ENCODE data around the gene ADRA2C.
"Not testable (repeated sequence)": the region's sequence is repeated elsewhere in the genome, so short reads cannot be mapped to it uniquely, and the experiment has no call there.

The ADRA2C gene

DNA sequence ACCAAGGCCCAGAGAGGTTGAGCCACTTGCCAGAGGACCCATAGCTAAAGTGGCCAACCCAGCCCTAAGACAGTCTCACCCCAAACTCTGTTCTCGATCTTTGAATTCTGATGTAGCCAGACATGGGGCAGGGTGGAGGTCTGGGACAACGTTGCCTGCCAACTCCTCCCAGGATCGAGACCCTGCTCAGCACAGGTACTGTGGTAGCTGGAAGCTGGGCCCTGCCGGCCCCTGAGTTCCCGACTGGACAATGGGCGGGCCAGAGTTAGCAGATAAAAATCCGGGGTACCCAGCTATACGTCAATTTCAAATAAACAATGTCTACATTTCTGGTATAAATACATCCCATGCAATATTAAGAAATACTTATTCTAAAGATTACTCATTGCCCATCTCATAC is 35.3 kb downstream of the ADRA2C start:
- no peak for DNase-seq

DNA sequence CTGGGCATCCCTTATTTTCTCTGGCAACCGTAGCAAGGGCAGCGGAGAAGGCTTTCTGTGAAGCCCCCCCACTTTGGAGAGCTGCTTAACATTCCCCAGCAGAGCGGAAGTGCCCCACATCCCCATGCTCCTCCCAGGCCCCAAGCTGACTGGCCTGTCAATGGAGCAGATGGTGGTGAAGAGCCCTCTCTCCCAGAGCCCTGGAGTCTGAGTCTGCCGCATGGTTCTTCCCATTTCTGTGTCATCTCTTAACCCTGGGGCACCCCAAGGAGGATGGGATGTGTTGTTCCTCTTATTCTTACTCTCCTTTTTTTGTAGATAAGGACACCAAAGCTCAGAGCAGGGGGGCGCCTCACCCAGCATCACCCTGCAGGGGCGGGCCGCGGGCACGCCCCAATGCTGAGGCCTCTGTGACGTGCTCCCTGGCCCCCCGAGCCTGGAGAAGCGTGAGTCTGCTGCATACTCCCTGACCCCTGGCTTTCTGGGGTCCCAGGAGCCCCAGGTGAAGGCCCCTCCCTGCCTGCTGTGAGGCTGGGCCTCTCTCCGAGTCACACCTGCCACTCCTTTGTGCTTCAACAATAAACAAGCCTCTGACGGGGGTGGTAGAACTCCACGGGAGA is 35.9 kb downstream of the ADRA2C start:
- DNase-seq = no peak

DNA sequence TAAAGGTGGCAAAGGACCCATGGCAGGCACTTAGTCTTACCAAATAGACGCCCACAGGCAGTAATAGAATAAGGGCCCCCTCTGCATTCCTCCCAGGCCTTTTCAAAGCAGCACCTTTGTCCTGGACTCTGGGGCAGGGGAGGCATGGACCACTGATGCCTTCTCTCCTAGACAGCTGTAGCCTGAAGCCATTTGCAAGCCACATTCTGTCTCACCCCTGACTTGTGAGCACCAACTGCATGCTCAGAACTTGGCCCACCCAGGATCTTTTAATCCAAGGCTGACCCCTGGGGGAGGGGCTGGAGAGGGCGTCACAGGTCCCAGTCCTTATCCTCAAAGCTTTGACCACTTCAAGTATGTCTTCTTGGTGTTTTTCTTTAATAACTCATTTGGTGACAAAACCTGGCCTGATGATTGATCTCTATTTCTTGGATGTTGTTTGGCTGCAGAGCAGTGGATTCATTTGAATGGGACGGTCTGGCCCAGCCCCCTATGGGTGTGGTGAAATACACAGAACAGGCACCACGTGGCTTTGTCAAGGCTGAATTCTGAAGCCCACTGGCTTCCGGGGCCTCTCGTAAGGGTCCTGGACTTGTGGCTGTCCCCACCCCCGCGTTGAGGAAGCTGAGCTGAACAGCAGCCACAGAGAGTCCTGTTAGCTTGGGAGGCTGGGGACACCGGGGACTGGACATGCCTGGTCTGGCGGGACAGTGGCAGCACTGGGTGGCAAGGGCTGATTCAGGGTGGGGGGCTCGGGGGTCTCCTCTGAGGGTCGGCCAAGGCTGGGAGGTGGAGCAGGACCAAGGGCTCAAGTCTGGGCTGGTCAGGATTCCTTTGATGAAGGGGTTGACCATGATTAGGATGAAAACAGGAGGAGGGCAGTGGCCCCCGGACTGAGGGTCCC is 36.6 kb downstream of the ADRA2C start:
- DNase-seq = no peak

DNA sequence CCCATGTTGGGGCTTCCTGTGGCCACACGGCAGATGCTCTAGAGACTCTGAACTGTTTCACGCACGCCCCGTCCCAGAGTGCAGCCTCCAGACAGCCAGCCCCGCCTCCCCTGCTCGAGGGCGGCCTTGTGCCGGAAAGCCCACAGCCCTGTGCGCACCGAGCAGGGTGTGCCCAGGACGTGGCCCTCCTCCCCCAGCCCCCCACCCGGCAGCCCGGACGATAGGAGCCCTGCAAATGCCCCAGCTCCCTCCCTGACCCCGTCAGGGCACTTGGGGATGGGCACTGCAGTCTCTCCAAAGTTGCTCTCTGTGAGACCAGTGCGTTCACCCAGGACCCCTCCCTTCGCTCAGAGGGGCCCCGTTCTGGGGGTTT is 37.3 kb downstream of the ADRA2C start:
- no peak for DNase-seq

DNA sequence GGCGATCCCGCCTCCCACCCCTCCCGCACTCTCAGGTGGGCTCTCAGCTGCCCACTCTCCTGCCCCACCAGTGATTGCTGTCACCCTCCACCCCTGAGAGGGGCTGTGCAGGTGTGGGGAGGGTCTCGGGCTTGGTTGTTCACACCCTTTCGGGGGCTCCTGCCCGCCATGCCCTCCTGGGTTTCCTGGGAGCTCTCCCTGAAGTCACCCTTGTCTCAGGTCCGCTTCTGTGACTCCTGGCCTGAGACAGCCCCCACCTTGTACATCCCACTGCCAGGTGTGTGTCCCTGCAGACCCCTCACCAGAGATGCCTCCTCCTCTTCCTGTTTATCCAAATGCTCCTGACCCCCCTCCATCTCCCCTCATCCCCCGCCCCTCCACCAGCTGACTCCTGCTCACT is 37.8 kb downstream of the ADRA2C start:
- DNase-seq = no peak

DNA sequence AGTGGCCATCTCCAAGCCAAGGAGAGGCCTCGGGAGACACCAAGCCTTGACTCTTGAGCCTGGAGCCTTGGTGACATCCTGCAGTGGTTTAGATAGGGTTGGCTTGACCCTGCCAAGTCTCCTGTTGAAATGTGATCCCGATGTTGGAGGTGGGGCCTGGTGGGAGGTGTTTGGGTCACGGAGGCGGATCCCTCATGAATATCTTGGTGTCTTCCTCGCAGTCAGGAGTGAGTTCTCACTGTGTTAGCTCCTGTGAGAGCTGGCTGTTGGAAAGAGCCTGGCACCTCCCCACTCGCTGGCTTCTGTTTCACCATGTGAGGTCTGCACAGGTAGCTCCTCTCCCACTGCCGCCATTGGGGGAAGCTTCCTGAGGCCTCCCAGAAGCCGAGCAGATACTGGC is 38.8 kb downstream of the ADRA2C start:
- no peak for DNase-seq

DNA sequence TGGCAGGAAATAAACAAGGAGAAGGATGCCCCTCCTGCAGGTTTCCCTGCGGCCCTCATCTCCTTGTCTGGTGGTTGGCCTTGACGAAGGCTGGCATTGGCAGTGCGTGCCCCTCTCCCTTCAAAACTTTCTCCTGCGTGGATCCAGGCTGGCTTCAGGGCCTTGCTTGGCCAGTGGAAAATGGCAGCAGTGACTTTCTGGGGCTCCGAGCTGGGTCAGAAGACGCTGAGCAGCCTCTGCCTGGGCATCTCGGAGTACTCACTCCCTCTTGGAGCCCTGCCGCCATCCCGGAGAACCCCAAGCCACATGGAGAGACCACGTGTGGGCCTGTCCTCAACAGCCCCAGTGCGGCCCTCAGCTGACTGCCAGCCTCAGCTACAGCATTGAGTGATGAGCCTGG is 39.5 kb downstream of the ADRA2C start:
- no peak for DNase-seq

DNA sequence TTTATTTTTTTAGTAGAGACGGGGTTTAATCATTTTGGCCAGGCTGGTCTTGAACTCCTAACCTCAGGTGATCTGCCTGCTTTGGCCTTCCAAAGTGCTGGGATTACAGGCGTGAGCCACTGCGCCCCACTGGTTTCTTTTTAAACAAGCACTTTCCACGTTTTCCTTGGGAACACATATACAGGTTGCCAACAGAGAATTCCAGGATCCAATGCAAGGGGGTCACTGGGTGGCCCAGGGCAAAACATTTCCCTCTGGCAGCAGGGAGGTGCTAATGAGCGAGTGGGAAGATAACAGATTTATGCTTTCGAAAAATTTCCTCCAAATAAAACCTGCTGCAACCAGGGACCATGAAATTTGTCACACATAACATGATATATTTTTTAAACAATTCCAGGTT is 41.1 kb downstream of the ADRA2C start:
- no peak for DNase-seq

DNA sequence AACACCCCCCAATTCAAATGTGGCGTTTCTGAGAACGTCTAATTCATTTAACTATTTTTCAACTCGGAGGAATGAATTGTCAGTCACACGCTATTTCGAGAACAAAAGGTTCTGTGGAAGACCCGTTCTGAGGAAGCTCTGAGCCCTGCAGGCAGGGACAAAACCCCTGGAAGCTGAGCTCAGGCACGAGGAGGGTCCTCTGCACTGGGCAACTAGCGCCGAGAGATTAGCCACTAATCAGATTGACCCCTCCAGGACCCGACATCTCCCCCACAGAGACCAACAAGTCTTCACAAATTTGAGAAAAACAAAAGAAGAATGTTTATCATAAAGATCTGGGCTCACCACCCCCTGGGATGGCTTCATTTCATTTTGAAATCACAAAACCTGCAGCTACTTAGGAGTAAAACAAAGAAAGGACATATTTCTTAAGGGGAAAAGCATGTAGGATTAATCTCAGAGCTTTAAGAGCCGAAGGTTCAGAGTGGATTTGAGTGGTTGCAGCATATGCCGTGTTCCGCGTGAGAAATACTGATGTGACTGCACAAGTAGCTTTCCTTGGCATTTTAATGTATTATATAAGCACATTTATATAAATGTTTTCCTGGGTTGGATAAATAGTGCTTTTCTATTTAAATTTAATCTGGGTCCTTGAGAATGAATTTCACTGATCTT is 41.8 kb downstream of the ADRA2C start:
- DNase-seq = no peak

DNA sequence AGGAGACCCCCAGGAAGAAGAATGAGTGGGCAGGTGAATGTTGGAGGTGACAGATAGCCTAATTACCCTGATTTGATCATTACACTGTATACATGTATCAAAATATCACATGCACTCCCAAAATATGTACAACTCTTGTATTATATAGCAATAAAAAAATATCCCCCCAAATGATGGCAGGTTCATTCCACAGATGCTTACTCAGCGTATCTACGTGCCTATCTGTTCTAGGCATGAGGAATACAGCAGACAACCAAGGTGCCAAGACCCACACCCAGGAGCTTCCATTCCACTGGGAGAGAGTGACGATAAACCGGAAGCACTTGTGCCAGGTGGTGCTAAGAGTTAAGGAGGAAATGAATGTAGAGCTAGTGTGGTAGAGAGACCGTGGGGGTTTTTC is 42.4 kb downstream of the ADRA2C start:
- DNase-seq = no peak

DNA sequence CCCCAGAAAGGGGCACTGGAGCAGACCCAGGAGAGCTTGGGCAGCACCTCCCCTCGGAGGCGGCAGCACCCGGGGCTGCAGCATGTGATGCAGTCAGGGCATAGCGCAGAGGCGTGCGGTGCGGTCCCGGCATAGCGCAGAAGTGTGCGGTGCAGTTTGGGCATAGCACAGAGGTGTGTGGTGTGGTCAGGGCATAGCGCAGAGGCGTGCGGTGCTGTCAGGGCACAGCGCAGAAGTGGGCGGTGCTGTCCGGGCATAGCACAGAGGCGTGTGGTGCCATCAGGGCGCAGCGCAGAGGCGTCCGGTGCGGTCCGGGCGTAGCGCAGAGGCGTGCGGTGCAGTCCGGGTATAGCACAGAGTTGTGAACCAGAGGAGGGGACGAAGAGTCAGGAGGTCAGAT is 42.8 kb downstream of the ADRA2C start:
- no peak for DNase-seq

DNA sequence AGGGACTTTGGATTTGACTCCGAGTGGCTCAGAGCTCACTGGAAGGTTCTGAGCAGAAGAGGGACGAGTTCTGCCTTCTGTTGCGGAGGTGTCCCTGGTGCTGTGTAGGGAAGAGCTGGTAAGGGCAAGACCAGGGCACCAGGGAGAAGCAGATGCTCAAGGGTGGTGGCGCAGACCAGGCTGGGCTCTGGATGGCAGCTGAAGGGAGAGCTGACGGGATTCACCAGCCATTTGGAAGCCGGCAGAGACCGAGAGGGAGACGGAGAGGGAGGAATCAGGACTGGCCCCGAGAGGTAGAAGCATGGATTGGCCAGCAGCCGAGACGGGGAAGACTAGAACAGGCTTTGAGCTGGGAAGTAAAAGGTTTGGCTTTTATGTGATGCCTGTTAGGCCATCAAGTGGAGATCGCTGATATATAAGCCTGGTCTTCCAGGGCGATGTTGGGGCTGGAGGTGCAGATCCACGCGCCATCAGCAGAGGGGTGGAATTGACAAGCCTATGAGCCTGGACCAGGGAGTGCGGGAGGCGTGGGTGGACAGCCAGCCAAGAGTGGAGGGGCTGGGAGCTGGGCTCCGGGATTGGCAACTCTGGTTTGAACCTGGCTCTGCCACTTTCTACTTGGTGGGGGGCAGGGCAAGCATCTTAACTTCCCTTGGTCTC is 43.4 kb downstream of the ADRA2C start:
- DNase-seq = no peak

DNA sequence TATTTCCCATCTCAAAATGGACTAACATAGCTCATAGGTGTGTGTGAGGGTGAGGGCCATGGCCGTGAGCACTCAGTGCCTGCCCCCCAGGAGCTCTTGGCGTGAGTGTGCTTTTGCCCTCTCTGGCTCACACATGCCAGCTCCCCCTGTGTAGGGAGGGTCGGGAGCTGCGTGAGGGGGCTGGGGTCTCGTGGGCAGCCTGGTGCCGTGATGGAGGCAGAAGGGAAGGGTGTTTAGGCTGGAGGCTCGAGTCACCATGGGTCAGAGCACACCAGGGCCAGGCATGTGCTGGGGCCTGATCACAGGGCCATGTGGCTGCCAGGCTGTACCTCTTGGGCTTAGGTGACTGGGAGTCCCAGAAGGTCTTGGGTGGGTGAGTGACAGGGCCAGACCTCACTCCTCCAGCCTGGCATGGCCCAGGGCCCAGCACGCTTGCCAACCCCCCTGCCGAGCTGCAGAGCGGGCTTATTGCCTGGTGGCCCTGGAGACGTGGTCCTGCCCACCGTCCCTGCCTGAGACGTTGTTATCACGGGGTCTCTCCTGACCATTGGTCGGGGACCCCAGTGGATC is 44.0 kb downstream of the ADRA2C start:
- DNase-seq = no peak

DNA sequence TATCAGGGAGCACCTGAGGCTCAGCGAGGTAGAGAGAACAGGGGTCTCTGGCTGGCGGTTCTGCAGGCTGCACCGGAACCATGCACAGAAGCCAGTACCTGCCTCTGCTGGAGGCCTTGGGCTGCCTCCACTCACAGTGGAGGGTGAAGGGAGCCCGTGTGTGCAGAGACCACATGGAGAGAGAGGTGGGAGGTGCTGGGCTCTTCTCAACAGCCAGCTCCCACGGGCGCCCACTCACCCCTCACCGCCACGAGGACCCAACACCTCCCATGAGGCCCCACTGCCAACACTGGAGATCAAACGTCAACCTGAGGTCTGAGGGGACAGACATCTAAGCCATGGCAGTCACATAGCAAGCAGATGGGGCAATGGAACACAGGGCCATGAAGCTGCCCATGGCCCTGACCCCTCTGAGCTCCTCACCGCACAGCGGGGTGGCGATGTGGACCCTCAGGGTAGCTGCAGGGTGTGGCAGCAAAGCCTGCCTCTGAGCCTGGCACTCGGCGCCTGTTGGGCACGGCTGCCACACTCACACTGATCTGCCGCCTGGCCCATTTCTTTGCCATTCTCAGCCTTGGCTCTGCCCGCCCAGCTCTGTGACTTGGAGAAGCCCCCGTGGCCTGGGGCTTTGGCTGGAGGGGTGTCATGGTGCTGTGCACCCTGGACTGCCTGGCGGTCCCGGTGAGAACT is 44.8 kb downstream of the ADRA2C start:
- DNase-seq = no peak

DNA sequence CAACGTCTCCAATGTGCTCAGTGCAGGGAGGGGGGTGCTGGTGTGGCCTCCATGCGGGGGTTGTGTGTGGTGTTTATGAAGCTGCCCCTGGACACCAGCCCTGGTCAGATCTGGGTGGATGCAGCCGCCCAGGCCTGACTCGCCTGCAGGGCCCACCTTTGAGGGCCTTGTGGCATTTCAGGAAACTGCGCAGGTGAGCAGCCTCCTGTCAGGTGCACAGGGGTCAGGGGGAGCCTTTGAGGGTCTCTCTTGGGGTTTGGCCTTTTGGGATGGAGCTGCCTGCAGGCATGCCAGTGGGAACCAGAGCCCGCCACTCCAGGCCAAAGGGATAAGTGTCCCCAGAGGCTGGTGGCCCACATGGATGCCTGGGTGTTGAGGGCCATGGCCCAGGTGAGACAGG is 45.4 kb downstream of the ADRA2C start:
- no peak for DNase-seq

DNA sequence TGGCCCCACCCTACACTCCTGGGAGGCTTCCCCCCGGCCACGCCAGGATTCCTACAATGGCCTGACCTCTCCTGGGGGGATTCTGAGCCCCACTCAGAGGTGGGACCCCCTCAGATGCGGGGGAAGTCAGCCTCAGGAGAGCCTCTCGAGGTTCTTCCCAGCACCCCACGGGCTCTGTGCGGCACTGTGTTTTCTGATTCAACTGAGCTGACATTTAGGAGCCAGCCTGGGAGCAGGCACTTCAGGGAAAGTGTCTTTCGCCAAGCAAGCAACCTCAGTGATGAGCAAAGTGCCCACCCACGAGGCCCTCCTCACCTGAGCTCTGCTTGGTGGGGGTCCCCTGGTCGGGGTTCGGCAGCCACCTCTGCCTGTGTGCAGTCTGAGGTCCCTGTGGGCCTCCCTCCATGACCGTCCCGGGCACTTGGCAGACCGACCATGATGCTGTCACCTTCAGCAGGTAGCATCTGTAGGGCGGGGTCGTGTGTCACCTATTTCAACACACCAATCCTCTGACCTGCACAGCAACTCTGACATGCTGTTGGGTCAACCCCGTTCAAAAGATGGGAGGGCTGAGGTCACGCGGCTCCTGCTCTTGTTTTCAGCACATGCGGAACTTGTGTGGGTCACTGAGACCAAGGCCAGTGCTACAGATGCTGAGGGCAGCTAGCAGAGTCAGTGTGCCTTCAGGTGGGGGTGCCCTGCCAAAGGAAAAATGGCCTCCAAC is 46.2 kb downstream of the ADRA2C start:
- DNase-seq = no peak

DNA sequence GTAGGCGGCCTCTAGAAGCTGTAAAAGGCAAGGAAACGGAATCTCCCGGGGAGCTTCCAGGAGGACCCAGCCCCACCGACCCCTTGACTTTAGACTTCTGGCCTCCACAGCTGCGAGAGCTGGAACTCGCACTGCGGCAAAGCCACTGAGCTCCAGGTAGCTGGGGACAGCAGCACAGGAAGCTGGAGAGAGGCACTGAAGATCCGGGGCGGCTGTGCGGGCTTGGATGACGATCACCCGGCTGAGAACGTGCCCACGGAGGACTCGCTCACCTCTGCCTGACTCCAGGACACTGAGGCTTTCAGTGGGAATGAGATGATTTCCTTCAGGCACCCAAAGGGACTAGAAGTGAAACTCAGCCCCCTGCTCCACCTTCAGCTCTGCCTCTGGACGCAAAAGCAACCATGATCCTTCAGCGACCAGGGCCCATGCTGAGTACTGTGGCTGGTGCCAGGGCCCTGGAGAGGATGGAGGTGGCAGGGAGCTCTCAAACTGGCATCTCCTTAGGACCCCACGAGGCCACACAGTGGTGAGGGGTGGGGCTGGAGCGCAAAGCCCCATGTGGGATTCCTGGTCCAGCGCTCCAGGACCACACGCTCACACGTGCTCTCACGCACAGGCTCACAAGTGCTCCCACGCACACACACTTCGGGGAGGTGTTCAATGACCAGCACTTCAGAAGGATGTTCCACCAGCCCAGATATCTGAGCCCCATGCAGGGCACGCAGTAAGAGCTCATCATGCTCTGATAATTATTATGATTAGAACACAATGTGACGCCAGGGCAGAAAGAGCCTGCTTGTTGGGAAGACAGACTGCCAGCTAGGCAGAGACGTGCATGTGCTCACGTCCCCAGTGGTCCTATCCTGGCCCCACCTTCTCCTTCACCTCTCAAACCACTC is 47.2 kb downstream of the ADRA2C start:
- DNase-seq = no peak

DNA sequence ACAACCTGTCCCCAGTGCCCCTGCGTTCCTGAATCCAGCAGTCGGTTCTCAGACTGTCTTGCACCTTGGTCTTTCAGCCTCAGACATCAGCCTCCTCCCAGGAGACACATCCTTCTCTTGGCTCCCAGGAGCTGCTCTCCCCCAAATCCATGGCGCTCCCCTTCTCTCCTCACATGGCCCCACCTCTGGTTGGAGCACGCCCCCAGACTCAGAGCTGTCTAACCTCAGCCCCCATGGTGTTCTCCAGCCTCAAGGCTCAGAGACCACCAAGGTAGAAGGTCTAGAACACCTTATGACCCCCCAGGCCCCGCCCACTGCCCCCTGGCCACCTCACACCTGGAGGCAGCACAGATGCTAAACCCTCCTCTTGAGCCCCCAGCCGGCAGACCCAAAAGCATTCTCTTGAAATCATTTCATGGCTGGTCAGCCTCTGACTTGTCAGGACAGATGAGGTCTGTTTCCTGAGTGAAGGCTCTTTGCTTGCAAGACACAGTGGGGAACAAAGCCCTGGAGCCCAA is 47.9 kb downstream of the ADRA2C start:
- no peak for DNase-seq

DNA sequence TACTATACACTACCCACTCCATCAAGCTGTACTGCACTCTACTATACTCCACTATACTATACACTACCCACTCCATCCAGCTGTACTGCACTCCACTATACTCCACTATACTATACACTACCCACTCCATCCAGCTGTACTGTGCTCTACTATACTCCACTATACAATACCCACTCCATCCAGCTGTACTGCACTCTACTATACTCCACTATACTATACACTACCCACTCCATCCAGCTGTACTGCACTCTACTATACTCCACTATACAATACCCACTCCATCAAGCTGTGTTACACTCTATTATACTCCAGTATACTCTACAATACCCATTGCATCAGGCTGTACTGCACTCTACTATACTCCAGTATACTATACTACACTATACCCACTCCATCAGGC is 48.7 kb downstream of the ADRA2C start:
- not testable (repeated sequence) for DNase-seq

DNA sequence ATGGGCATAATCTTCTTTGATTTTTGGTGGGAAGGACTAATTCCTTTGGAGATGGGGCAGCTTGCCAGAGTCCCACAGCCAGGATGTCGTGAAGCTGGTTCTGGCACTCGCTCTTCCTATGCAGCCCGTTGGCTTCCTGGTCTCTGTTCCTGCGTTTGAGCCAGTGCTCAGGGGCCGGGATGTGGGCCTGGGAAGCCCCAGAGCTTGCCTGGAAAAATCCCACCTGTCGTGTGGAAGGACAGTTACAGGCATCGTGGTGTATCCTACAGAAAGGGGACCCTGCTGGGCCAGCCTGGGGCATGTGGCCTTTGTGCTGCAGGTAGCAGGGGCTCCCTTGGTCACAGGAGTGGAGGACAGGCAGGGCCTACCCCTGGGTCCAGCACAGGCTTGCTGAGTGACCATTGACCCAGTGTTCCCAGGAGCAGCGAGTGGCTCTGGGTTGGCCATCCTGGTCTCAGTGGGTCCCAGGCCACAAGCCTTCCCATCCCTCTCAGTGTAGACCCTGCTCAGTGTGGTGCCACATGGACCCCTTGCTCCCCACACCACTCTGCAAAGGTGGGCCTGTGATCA is 50.2 kb downstream of the ADRA2C start:
- DNase-seq = no peak

Data from activated CD4-positive, alpha-beta T cell treated with anti-CD3 and anti-CD28 coated beads, Interleukin-10, Interleukin-2, amounts not matched to agents 100 ng/mL and 50 ng/mL, durations not matched to agents 16 hours and 8 hours (primary cell).